Inferior parietal cortex (tissue), 1 donor: ENCODE results near the gene CRKL.

ENCODE experiments used
- DNase-seq: peaks from one replicate; pipeline ENCODE4 v3.0.0-alpha.2; 2016; ENCODE audit errors: extremely low spot score

The CRKL gene

GRCh38 chr22:20996598-20997535 is 79.7 kb downstream of the CRKL start:
- no peak for DNase-seq

GRCh38 chr22:20997536-20998257 is 80.5 kb downstream of the CRKL start:
- no peak for DNase-seq

GRCh38 chr22:20998411-20999336 is 81.5 kb downstream of the CRKL start:
- DNase-seq, result no peak

- no peak for DNase-seq
Measured at GRCh38 chr22:20999350-21000206, 82.4 kb downstream of the CRKL start.

- no peak for DNase-seq
Measured at GRCh38 chr22:21000207-21000986, 83.2 kb downstream of the CRKL start.

- DNase-seq, result no peak
Measured at GRCh38 chr22:21000987-21001600, 83.9 kb downstream of the CRKL start.

- peak; percentile 99 for DNase-seq
Measured at GRCh38 chr22:21001601-21002325, 84.6 kb downstream of the CRKL start, which contains the start of gene THAP7. Gene THAP7 (minus strand): TSS chr22:21002118. CDS start chr22:21001911, 207 bp downstream.
